Astrocyte (in vitro differentiated cells and primary cell): ENCODE data around the gene RAD54L. TPM values are rescaled to one million over a fixed set of nuclear protein-coding genes. Genes with fewer than 3 reads are reported as not detected.
"Not testable (repeated sequence)": the region's sequence is repeated elsewhere in the genome, so short reads cannot be mapped to it uniquely, and the experiment has no call there.

Experiments
- DNase-seq: peaks from one replicate; pipeline ENCODE4 v3.0.0-alpha.2; 2010; ENCODE audit warnings: low read depth
- FAIRE-seq: peaks from 2 replicates; lab custom pipeline; 2011; peaks lifted over from hg19 to GRCh38; lab: Jason Lieb, UNC
- H2AFZ ChIP-seq: 2 replicates; pipeline ENCODE4 v1.6.0; 2012; ENCODE audit warnings: low read depth, low read length, inconsistent platforms
- H3K27ac ChIP-seq: 2 replicates; pipeline ENCODE4 v1.5.1; 2011; ENCODE audit warnings: low read depth, low read length, inconsistent platforms
- H3K27me3 ChIP-seq: 2 replicates; pipeline ENCODE4 v1.6.0; 2011; ENCODE audit warnings: low read length, inconsistent platforms; ENCODE audit not compliant: insufficient read depth
- H3K36me3 ChIP-seq: 2 replicates; pipeline ENCODE4 v1.5.1; 2011; ENCODE audit warnings: low read length, inconsistent platforms; ENCODE audit not compliant: insufficient read depth
- H3K4me1 ChIP-seq: 2 replicates; pipeline ENCODE4 v1.5.1; 2011; ENCODE audit warnings: low read length, inconsistent platforms; ENCODE audit not compliant: insufficient read depth
- H3K4me2 ChIP-seq: 2 replicates; pipeline ENCODE4 v1.6.0; 2012; ENCODE audit warnings: low read length, inconsistent platforms
- H3K4me3 ChIP-seq: 2 replicates; pipeline ENCODE4 v1.5.1; 2011; ENCODE audit warnings: low read depth, mild to moderate bottlenecking, low read length, inconsistent platforms; ENCODE audit not compliant: insufficient read depth
- H3K79me2 ChIP-seq: 2 replicates; pipeline ENCODE4 v1.6.0; 2012; ENCODE audit warnings: mild to moderate bottlenecking, low read length, inconsistent platforms; ENCODE audit not compliant: insufficient read depth
- H3K9ac ChIP-seq: 2 replicates; pipeline ENCODE4 v1.6.0; 2012; ENCODE audit warnings: mild to moderate bottlenecking, low read length, inconsistent platforms
- H3K9me3 ChIP-seq: 2 replicates; pipeline ENCODE4 v1.5.1; 2012; ENCODE audit warnings: low read depth, mild to moderate bottlenecking, low read length, inconsistent platforms; ENCODE audit not compliant: insufficient read depth
- H4K20me1 ChIP-seq: 2 replicates; pipeline ENCODE4 v1.6.0; 2012; ENCODE audit warnings: low read length, inconsistent platforms; ENCODE audit not compliant: insufficient read depth
- H3K27ac Mint-ChIP-seq: one replicate; pipeline ENCODE4 v1.8.0; 2021; ENCODE audit warnings: mild to moderate bottlenecking, mixed read lengths; ENCODE audit not compliant: unreplicated experiment
- H3K27me3 Mint-ChIP-seq: one replicate; pipeline ENCODE4 v1.8.0; 2021; ENCODE audit warnings: low read depth, mixed read lengths; ENCODE audit not compliant: unreplicated experiment
- H3K36me3 Mint-ChIP-seq: one replicate; pipeline ENCODE4 v1.8.0; 2021; ENCODE audit warnings: low read depth, mixed read lengths; ENCODE audit not compliant: unreplicated experiment
- H3K4me1 Mint-ChIP-seq: one replicate; pipeline ENCODE4 v1.8.0; 2021; ENCODE audit warnings: low read depth, mixed read lengths; ENCODE audit not compliant: unreplicated experiment
- H3K4me3 Mint-ChIP-seq: one replicate; pipeline ENCODE4 v1.8.0; 2021; ENCODE audit warnings: mild to moderate bottlenecking, moderate library complexity, mixed read lengths; ENCODE audit not compliant: unreplicated experiment
- H3K9me3 Mint-ChIP-seq: one replicate; pipeline ENCODE4 v1.8.0; 2021; ENCODE audit warnings: mild to moderate bottlenecking, mixed read lengths; ENCODE audit not compliant: unreplicated experiment
- EZH2 ChIP-seq: IDR thresholded peaks from 2 replicates; pipeline ENCODE4 v1.6.1; 2012; ENCODE audit warnings: mild to moderate bottlenecking, low read length, inconsistent platforms; ENCODE audit not compliant: insufficient read depth
- total RNA-seq: library from RNA; stranded (reverse); gene quantifications from 2 replicates; pipeline ENCODE4 v1.2.1, GENCODE V29; 2021
- TF ChIP-seq, protein P1 (sequence below): IDR thresholded peaks from 2 replicates; pipeline ENCODE4 v1.5.1; 2011; ENCODE audit warnings: low read depth, mild to moderate bottlenecking, inconsistent platforms, low read length, moderate library complexity; ENCODE audit not compliant: insufficient read depth

The RAD54L gene
- total RNA-seq, 1 donor from 2014 or later = 2.4 TPM

- no peaks in the 10 kb centered on the region for H3K36me3 ChIP-seq
- no peak overlapping the region for H3K27ac Mint-ChIP-seq
- peaks cover 9% of the 10 kb centered on the region for H3K4me1 ChIP-seq
- no peaks in the 10 kb centered on the region for H3K9me3 ChIP-seq
- no peaks in the 10 kb centered on the region for H3K27me3 ChIP-seq
- H3K27me3 Mint-ChIP-seq = no peaks in the 10 kb centered on the region
- no peak overlapping the region for H3K4me2 ChIP-seq
- H3K79me2 ChIP-seq = peaks cover under 1% of the 10 kb centered on the region
- H3K27ac ChIP-seq = no peak overlapping the region
- peaks cover 13% of the 10 kb centered on the region for H3K9me3 Mint-ChIP-seq
- no peaks in the 10 kb centered on the region for H3K36me3 Mint-ChIP-seq
- DNase-seq = no peak
- H4K20me1 ChIP-seq = no peaks in the 10 kb centered on the region
- no peaks in the 10 kb centered on the region for H3K4me1 Mint-ChIP-seq
- H3K4me3 ChIP-seq = no peak overlapping the region
- no peak overlapping the region for H2AFZ ChIP-seq
- no peak overlapping the region for H3K9ac ChIP-seq
- no peak overlapping the region for H3K4me3 Mint-ChIP-seq
- TF ChIP-seq EZH2 = no peak
- TF ChIP-seq, protein P1, sequence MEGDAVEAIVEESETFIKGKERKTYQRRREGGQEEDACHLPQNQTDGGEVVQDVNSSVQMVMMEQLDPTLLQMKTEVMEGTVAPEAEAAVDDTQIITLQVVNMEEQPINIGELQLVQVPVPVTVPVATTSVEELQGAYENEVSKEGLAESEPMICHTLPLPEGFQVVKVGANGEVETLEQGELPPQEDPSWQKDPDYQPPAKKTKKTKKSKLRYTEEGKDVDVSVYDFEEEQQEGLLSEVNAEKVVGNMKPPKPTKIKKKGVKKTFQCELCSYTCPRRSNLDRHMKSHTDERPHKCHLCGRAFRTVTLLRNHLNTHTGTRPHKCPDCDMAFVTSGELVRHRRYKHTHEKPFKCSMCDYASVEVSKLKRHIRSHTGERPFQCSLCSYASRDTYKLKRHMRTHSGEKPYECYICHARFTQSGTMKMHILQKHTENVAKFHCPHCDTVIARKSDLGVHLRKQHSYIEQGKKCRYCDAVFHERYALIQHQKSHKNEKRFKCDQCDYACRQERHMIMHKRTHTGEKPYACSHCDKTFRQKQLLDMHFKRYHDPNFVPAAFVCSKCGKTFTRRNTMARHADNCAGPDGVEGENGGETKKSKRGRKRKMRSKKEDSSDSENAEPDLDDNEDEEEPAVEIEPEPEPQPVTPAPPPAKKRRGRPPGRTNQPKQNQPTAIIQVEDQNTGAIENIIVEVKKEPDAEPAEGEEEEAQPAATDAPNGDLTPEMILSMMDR = no peak
- FAIRE-seq = no peak
Observed at GRCh38 chr1:46242918-46243317, 4.6 kb upstream of the RAD54L start.

- not testable (repeated sequence) for H3K9me3 ChIP-seq, H3K4me1 Mint-ChIP-seq, H3K4me2 ChIP-seq, H3K27me3 Mint-ChIP-seq, H3K9ac ChIP-seq, DNase-seq, H3K79me2 ChIP-seq, H3K36me3 ChIP-seq, H3K27ac Mint-ChIP-seq, H4K20me1 ChIP-seq, H3K4me3 ChIP-seq, H3K9me3 Mint-ChIP-seq, H3K4me3 Mint-ChIP-seq, H3K36me3 Mint-ChIP-seq, H3K27me3 ChIP-seq, H2AFZ ChIP-seq, FAIRE-seq, H3K27ac ChIP-seq
- H3K4me1 ChIP-seq = peaks cover 17% of the 10 kb centered on the region
Observed at GRCh38 chr1:46243831-46244230, 3.7 kb upstream of the RAD54L start.

DNA sequence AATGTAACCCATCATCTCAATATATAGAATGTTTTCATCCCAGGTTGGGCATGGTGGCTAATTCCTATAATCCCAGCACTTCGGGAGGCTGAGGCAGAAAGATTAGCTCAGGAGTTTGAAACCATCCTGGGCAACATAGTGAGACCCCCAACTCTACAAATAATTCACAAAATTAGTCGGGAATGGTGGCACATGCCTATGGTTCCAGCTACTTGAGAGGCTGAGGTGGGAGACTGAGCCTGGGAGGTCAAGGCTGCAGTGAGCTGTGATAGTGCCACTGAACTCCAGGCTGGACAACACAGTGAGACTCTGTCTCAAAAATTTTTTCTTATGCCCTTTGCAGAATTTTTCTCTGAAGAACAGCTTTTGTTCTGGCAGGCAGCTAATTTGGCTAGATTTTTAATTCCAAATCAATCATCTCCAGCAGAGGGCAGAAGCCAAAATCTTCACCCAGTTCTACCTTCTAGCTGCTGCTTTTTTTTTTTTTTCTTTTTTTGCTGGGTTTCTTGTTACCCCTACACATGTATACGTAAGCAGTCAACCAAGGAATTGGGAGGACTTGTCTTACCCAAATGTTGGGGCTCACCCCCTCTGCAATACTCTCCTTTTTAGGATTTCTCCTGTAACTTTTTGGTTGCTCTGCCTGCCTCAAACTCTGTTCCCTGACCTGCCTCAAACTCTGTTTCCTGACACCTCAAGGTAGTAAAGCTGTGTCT is 2.7 kb upstream of the RAD54L start:
- DNase-seq = no peak
- no peak for FAIRE-seq
- no peak overlapping the region for H3K4me3 ChIP-seq
- peaks cover 17% of the 10 kb centered on the region for H3K4me1 ChIP-seq
- H3K9me3 Mint-ChIP-seq = peaks cover under 1% of the 10 kb centered on the region
- no peak overlapping the region for H3K27ac Mint-ChIP-seq
- H2AFZ ChIP-seq = no peak overlapping the region
- no peaks in the 10 kb centered on the region for H4K20me1 ChIP-seq
- no peak overlapping the region for H3K4me3 Mint-ChIP-seq
- no peaks in the 10 kb centered on the region for H3K36me3 Mint-ChIP-seq
- no peaks in the 10 kb centered on the region for H3K4me1 Mint-ChIP-seq
- H3K4me2 ChIP-seq = no peak overlapping the region
- no peak overlapping the region for H3K27ac ChIP-seq
- no peak overlapping the region for H3K9ac ChIP-seq
- H3K36me3 ChIP-seq = no peaks in the 10 kb centered on the region
- H3K79me2 ChIP-seq = peaks cover 19% of the 10 kb centered on the region
- no peaks in the 10 kb centered on the region for H3K27me3 ChIP-seq
- no peaks in the 10 kb centered on the region for H3K9me3 ChIP-seq
- H3K27me3 Mint-ChIP-seq = no peaks in the 10 kb centered on the region
- TF ChIP-seq EZH2 = no peak
- TF ChIP-seq, protein P1 = peak; percentile 43

- not testable (repeated sequence) for H3K36me3 Mint-ChIP-seq, H3K27ac ChIP-seq, H3K4me3 Mint-ChIP-seq, H4K20me1 ChIP-seq, H2AFZ ChIP-seq, H3K27ac Mint-ChIP-seq, H3K4me1 Mint-ChIP-seq, H3K36me3 ChIP-seq, H3K27me3 Mint-ChIP-seq, H3K27me3 ChIP-seq, FAIRE-seq, H3K4me3 ChIP-seq, H3K9me3 Mint-ChIP-seq, H3K9me3 ChIP-seq, DNase-seq
- H3K9ac ChIP-seq = peak overlapping the region; percentile 88
- peaks cover 17% of the 10 kb centered on the region for H3K4me1 ChIP-seq
- peak overlapping the region; percentile 96 for H3K4me2 ChIP-seq
- H3K79me2 ChIP-seq = peaks cover 20% of the 10 kb centered on the region
Observed at GRCh38 chr1:46246136-46246535, 1.4 kb upstream of the RAD54L start.
